ENCODE measurements around the gene ADAMTS7. TPM values are rescaled to one million over a fixed set of nuclear protein-coding genes. Genes with fewer than 3 reads are reported as not detected.
"Not testable (repeated sequence)": the region's sequence is repeated elsewhere in the genome, so short reads cannot be mapped to it uniquely, and the experiment has no call there.

ADAMTS7 gene
- total and polyA plus RNA-seq, 5 donors from 2014 or later: not detected

- Mint-ChIP-seq H3K4me1 (peaks cover 0 to 19% (median 6%) of the 10 kb centered on the region in 4 donors), H3K4me3 (peak overlapping the region in 1 of 4 donors; percentile 58)
- H3K4me3 ChIP-seq (ENCODE audit: low read depth, low read length); H3K36me3 Mint-ChIP-seq; H3K27ac ChIP-seq (ENCODE audit: insufficient read depth, low read length, poor library complexity, severe bottlenecking); H3K9me3 ChIP-seq (ENCODE audit: control insufficient read depth in 2 of 2, low read length in 2 of 2); H3K27me3 Mint-ChIP-seq; H3K36me3 ChIP-seq (ENCODE audit: control insufficient read depth, insufficient read depth, low read length); H3K27ac Mint-ChIP-seq; H3K27me3 ChIP-seq (ENCODE audit: control insufficient read depth, insufficient read depth, low read length); H3K9me3 Mint-ChIP-seq: not testable (repeated sequence)
- peak in 2 of 3 donors; percentile 35 to 44 for DNase-seq
- peaks cover 12% of the 10 kb centered on the region for H3K4me1 ChIP-seq (ENCODE audit: control insufficient read depth, insufficient read depth, low read length, poor library complexity, severe bottlenecking)
- peak; percentile 26 to 32 for ATAC-seq (ENCODE audit: low read depth in 2 of 2)
Measured at GRCh38 chr15:78755900-78756591, 55.2 kb downstream of the ADAMTS7 start.

GRCh38 chr15:78754637-78755280 lies 56.5 kb downstream of the ADAMTS7 start:
- H3K4me1 Mint-ChIP-seq: peaks cover 0 to 20% (median 8%) of the 10 kb centered on the region in 4 donors
- H3K4me3 ChIP-seq (ENCODE audit: low read depth, low read length); H3K9me3 ChIP-seq (ENCODE audit: control insufficient read depth in 2 of 2, low read length in 2 of 2); H3K27me3 Mint-ChIP-seq; H3K36me3 ChIP-seq (ENCODE audit: control insufficient read depth, insufficient read depth, low read length); H3K4me1 ChIP-seq (ENCODE audit: control insufficient read depth, insufficient read depth, low read length, poor library complexity, severe bottlenecking); H3K4me3 Mint-ChIP-seq; ATAC-seq (ENCODE audit: low read depth in 2 of 2); H3K36me3 Mint-ChIP-seq; H3K27ac ChIP-seq (ENCODE audit: insufficient read depth, low read length, poor library complexity, severe bottlenecking); H3K27me3 ChIP-seq (ENCODE audit: control insufficient read depth, insufficient read depth, low read length); H3K27ac Mint-ChIP-seq; H3K9me3 Mint-ChIP-seq; DNase-seq: not testable (repeated sequence)

- H3K36me3 ChIP-seq (ENCODE audit: control insufficient read depth, insufficient read depth, low read length); H3K4me1 ChIP-seq (ENCODE audit: control insufficient read depth, insufficient read depth, low read length, poor library complexity, severe bottlenecking); H3K4me3 ChIP-seq (ENCODE audit: low read depth, low read length); H3K27me3 Mint-ChIP-seq; ATAC-seq (ENCODE audit: low read depth in 2 of 2); H3K27ac ChIP-seq (ENCODE audit: insufficient read depth, low read length, poor library complexity, severe bottlenecking); H3K27me3 ChIP-seq (ENCODE audit: control insufficient read depth, insufficient read depth, low read length); H3K36me3 Mint-ChIP-seq; H3K4me3 Mint-ChIP-seq; H3K27ac Mint-ChIP-seq; H3K9me3 ChIP-seq (ENCODE audit: control insufficient read depth in 2 of 2, low read length in 2 of 2); DNase-seq; H3K9me3 Mint-ChIP-seq: not testable (repeated sequence)
- H3K4me1 Mint-ChIP-seq: peaks cover 0 to 20% (median 8%) of the 10 kb centered on the region in 4 donors
Measured at GRCh38 chr15:78753751-78754535, 57.3 kb downstream of the ADAMTS7 start.

- H3K9me3 ChIP-seq (ENCODE audit: control insufficient read depth in 2 of 2, low read length in 2 of 2); H3K27me3 ChIP-seq (ENCODE audit: control insufficient read depth, insufficient read depth, low read length); H3K36me3 ChIP-seq (ENCODE audit: control insufficient read depth, insufficient read depth, low read length); H3K4me1 ChIP-seq (ENCODE audit: control insufficient read depth, insufficient read depth, low read length, poor library complexity, severe bottlenecking); H3K9me3 Mint-ChIP-seq; H3K27me3 Mint-ChIP-seq; DNase-seq; H3K36me3 Mint-ChIP-seq; ATAC-seq (ENCODE audit: low read depth in 2 of 2); H3K27ac Mint-ChIP-seq; H3K4me3 ChIP-seq (ENCODE audit: low read depth, low read length); H3K27ac ChIP-seq (ENCODE audit: insufficient read depth, low read length, poor library complexity, severe bottlenecking); H3K4me3 Mint-ChIP-seq: not testable (repeated sequence)
- peaks cover 0 to 20% (median 8%) of the 10 kb centered on the region in 4 donors for H3K4me1 Mint-ChIP-seq
Measured at GRCh38 chr15:78753359-78753659, 58.0 kb downstream of the ADAMTS7 start.

GRCh38 chr15:78752492-78753358 lies 58.5 kb downstream of the ADAMTS7 start:
- Histone ChIP-seq H3K9me3 (ENCODE audit: control insufficient read depth in 2 of 2, low read length in 2 of 2) (no peaks in the 10 kb centered on the region), H3K27me3 (ENCODE audit: control insufficient read depth, insufficient read depth, low read length) (no peaks in the 10 kb centered on the region), H3K4me3 (ENCODE audit: low read depth, low read length) (no peak overlapping the region), H3K27ac (ENCODE audit: insufficient read depth, low read length, poor library complexity, severe bottlenecking) (no peak overlapping the region), H3K36me3 (ENCODE audit: control insufficient read depth, insufficient read depth, low read length) (no peaks in the 10 kb centered on the region), H3K4me1 (ENCODE audit: control insufficient read depth, insufficient read depth, low read length, poor library complexity, severe bottlenecking) (peaks cover 9% of the 10 kb centered on the region)
- DNase-seq (no peak), ATAC-seq (ENCODE audit: low read depth in 2 of 2) (no peak)
- Mint-ChIP-seq H3K27ac (no peak overlapping the region), H3K27me3 (no peaks in the 10 kb centered on the region), H3K4me1 (peaks cover 0 to 20% (median 8%) of the 10 kb centered on the region in 4 donors), H3K9me3 (no peaks in the 10 kb centered on the region), H3K36me3 (no peaks in the 10 kb centered on the region), H3K4me3 (no peak overlapping the region)

GRCh38 chr15:78751602-78751979 lies 59.7 kb downstream of the ADAMTS7 start:
- DNase-seq (no peak), ATAC-seq (ENCODE audit: low read depth in 2 of 2) (no peak)
- Mint-ChIP-seq H3K27me3 (no peaks in the 10 kb centered on the region), H3K27ac (no peak overlapping the region), H3K4me1 (peaks cover 0 to 9% (median 3%) of the 10 kb centered on the region in 4 donors), H3K9me3 (no peaks in the 10 kb centered on the region), H3K4me3 (no peak overlapping the region), H3K36me3 (no peaks in the 10 kb centered on the region)
- H3K27me3 ChIP-seq (ENCODE audit: control insufficient read depth, insufficient read depth, low read length): no peaks in the 10 kb centered on the region
- H3K4me3 ChIP-seq (ENCODE audit: low read depth, low read length): no peak overlapping the region
- H3K9me3 ChIP-seq (ENCODE audit: control insufficient read depth in 2 of 2, low read length in 2 of 2): no peaks in the 10 kb centered on the region
- no peaks in the 10 kb centered on the region for H3K4me1 ChIP-seq (ENCODE audit: control insufficient read depth, insufficient read depth, low read length, poor library complexity, severe bottlenecking)
- no peaks in the 10 kb centered on the region for H3K36me3 ChIP-seq (ENCODE audit: control insufficient read depth, insufficient read depth, low read length)
- H3K27ac ChIP-seq (ENCODE audit: insufficient read depth, low read length, poor library complexity, severe bottlenecking): no peak overlapping the region

- not testable (repeated sequence) for H3K36me3 Mint-ChIP-seq; H3K9me3 ChIP-seq (ENCODE audit: control insufficient read depth in 2 of 2, low read length in 2 of 2); H3K27me3 Mint-ChIP-seq; H3K9me3 Mint-ChIP-seq; H3K36me3 ChIP-seq (ENCODE audit: control insufficient read depth, insufficient read depth, low read length); H3K27me3 ChIP-seq (ENCODE audit: control insufficient read depth, insufficient read depth, low read length); H3K4me1 ChIP-seq (ENCODE audit: control insufficient read depth, insufficient read depth, low read length, poor library complexity, severe bottlenecking); H3K27ac ChIP-seq (ENCODE audit: insufficient read depth, low read length, poor library complexity, severe bottlenecking); H3K4me3 ChIP-seq (ENCODE audit: low read depth, low read length); H3K4me1 Mint-ChIP-seq
- DNase-seq: peak; percentile 84 to 90 (median 87)
- H3K27ac Mint-ChIP-seq: peak overlapping the region in 1 of 3 donors; percentile 36
- ATAC-seq (ENCODE audit: low read depth in 2 of 2): peak; percentile 98 to 99
- peak overlapping the region in 2 of 4 donors; percentile 33 to 43 for H3K4me3 Mint-ChIP-seq
Measured at GRCh38 chr15:78750974-78751601, 60.2 kb downstream of the ADAMTS7 start.

Data from CD4-positive, CD25-positive, alpha-beta regulatory T cell (primary cell).